ENCODE data around the gene OGDH. TPM values are rescaled to one million over a fixed set of nuclear protein-coding genes. Genes with fewer than 3 reads are reported as not detected.
"Not testable (repeated sequence)": the region's sequence is repeated elsewhere in the genome, so short reads cannot be mapped to it uniquely, and the experiment has no call there.

OGDH gene
- total and polyA plus RNA-seq, 4 donors, result 39.0 to 142 (median 59.9) TPM

GRCh38 chr7:44697136-44698045 is 91.0 kb downstream of the OGDH start:
- WGBS, 2 donors, result 97 to 98% methylated on average over 20 of the region's 20 CpGs
- no peak for DNase-seq
- peaks cover 31 to 69% (median 42%) of the 10 kb centered on the region in 4 donors for H3K36me3 ChIP-seq (ENCODE audit: control insufficient read depth in 4 of 4, insufficient read depth in 4 of 4, low read length in 4 of 4)
- H3K4me1 ChIP-seq (ENCODE audit: control insufficient read depth in 5 of 5, insufficient read depth in 5 of 5, low read length in 5 of 5), result no peaks in the 10 kb centered on the region
- ATAC-seq (ENCODE audit: insufficient read depth, low FRiP score), result no peak
- TF ChIP-seq, protein P1, sequence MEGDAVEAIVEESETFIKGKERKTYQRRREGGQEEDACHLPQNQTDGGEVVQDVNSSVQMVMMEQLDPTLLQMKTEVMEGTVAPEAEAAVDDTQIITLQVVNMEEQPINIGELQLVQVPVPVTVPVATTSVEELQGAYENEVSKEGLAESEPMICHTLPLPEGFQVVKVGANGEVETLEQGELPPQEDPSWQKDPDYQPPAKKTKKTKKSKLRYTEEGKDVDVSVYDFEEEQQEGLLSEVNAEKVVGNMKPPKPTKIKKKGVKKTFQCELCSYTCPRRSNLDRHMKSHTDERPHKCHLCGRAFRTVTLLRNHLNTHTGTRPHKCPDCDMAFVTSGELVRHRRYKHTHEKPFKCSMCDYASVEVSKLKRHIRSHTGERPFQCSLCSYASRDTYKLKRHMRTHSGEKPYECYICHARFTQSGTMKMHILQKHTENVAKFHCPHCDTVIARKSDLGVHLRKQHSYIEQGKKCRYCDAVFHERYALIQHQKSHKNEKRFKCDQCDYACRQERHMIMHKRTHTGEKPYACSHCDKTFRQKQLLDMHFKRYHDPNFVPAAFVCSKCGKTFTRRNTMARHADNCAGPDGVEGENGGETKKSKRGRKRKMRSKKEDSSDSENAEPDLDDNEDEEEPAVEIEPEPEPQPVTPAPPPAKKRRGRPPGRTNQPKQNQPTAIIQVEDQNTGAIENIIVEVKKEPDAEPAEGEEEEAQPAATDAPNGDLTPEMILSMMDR (IDR thresholded peaks at IDR 0.05; ENCODE audit: control extremely low read depth, extremely low read depth), result no peak
- H3K27me3 ChIP-seq (ENCODE audit: control insufficient read depth in 3 of 3, insufficient read depth in 3 of 3, low read length in 2 of 3), result no peaks in the 10 kb centered on the region
- no peak overlapping the region for H3K9ac ChIP-seq (ENCODE audit: insufficient read depth in 1 of 2, low read length in 2 of 2)
- H3K4me3 ChIP-seq, result no peak overlapping the region
- H3K9me3 ChIP-seq (ENCODE audit: control insufficient read depth in 4 of 4, insufficient read depth in 3 of 4, low read length in 3 of 4), result no peaks in the 10 kb centered on the region
- no peak overlapping the region for H3K27ac ChIP-seq (ENCODE audit: low read depth in 1 of 2, low read length in 1 of 2)

GRCh38 chr7:44698046-44698580 is 91.7 kb downstream of the OGDH start:
- WGBS, 2 donors, result 97 to 98% methylated on average over 13 of the region's 13 CpGs
- no peaks in the 10 kb centered on the region for H3K9me3 ChIP-seq (ENCODE audit: control insufficient read depth in 4 of 4, insufficient read depth in 3 of 4, low read length in 3 of 4)
- H3K4me1 ChIP-seq (ENCODE audit: control insufficient read depth in 5 of 5, insufficient read depth in 5 of 5, low read length in 5 of 5), result no peaks in the 10 kb centered on the region
- H3K27me3 ChIP-seq (ENCODE audit: control insufficient read depth in 3 of 3, insufficient read depth in 3 of 3, low read length in 2 of 3), result no peaks in the 10 kb centered on the region
- DNase-seq (no peak), ATAC-seq (ENCODE audit: insufficient read depth, low FRiP score) (no peak)
- TF ChIP-seq, protein P1 (IDR thresholded peaks at IDR 0.05; ENCODE audit: control extremely low read depth, extremely low read depth), result no peak
- H3K4me3 ChIP-seq, result no peak overlapping the region
- H3K27ac ChIP-seq (ENCODE audit: low read depth in 1 of 2, low read length in 1 of 2), result no peak overlapping the region
- H3K9ac ChIP-seq (ENCODE audit: insufficient read depth in 1 of 2, low read length in 2 of 2), result no peak overlapping the region
- peaks cover 33 to 69% (median 43%) of the 10 kb centered on the region in 4 donors for H3K36me3 ChIP-seq (ENCODE audit: control insufficient read depth in 4 of 4, insufficient read depth in 4 of 4, low read length in 4 of 4)

GRCh38 chr7:44699598-44699997 is 93.2 kb downstream of the OGDH start:
- not testable (repeated sequence) for H3K27ac ChIP-seq (ENCODE audit: low read depth in 1 of 2, low read length in 1 of 2); H3K27me3 ChIP-seq (ENCODE audit: control insufficient read depth in 3 of 3, insufficient read depth in 3 of 3, low read length in 2 of 3); H3K4me1 ChIP-seq (ENCODE audit: control insufficient read depth in 5 of 5, insufficient read depth in 5 of 5, low read length in 5 of 5); DNase-seq; H3K9me3 ChIP-seq (ENCODE audit: control insufficient read depth in 4 of 4, insufficient read depth in 3 of 4, low read length in 3 of 4); H3K9ac ChIP-seq (ENCODE audit: insufficient read depth in 1 of 2, low read length in 2 of 2); H3K4me3 ChIP-seq; ATAC-seq (ENCODE audit: insufficient read depth, low FRiP score)
- peaks cover 32 to 59% (median 42%) of the 10 kb centered on the region in 4 donors for H3K36me3 ChIP-seq (ENCODE audit: control insufficient read depth in 4 of 4, insufficient read depth in 4 of 4, low read length in 4 of 4)
- WGBS, 2 donors, result 91 to 96% methylated on average over 2 of the region's 2 CpGs

GRCh38 chr7:44700322-44700721 is 93.9 kb downstream of the OGDH start:
- DNase-seq (no peak), ATAC-seq (ENCODE audit: insufficient read depth, low FRiP score) (no peak)
- 95 to 96% methylated on average over 8 of the region's 8 CpGs for WGBS, 2 donors
- Histone ChIP-seq H3K27ac (ENCODE audit: low read depth in 1 of 2, low read length in 1 of 2) (no peak overlapping the region), H3K9ac (ENCODE audit: insufficient read depth in 1 of 2, low read length in 2 of 2) (no peak overlapping the region), H3K4me3 (no peak overlapping the region), H3K9me3 (ENCODE audit: control insufficient read depth in 4 of 4, insufficient read depth in 3 of 4, low read length in 3 of 4) (no peaks in the 10 kb centered on the region), H3K36me3 (ENCODE audit: control insufficient read depth in 4 of 4, insufficient read depth in 4 of 4, low read length in 4 of 4) (peaks cover 28 to 54% (median 42%) of the 10 kb centered on the region in 4 donors), H3K27me3 (ENCODE audit: control insufficient read depth in 3 of 3, insufficient read depth in 3 of 3, low read length in 2 of 3) (no peaks in the 10 kb centered on the region), H3K4me1 (ENCODE audit: control insufficient read depth in 5 of 5, insufficient read depth in 5 of 5, low read length in 5 of 5) (no peaks in the 10 kb centered on the region)
- TF ChIP-seq, protein P1 (IDR thresholded peaks at IDR 0.05; ENCODE audit: control extremely low read depth, extremely low read depth), result no peak

DNA sequence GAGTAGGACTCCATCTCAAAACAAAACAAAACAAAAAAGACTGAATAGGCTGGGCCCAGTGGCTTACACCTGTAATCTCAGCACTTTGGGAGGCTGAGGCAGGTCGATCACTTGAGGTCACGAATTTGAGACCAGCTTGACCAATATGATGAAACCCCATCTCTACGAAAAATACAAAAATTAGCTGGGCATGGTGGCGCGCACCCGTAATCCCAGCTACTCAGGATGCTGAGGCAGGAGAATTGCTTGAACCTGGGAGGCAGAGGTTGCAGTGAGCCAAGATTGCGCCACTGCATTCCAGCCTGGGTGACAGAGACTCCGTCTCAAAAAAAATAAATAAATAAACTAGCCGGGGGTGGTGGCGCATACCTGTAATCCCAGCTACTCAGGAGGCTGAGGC is 97.0 kb downstream of the OGDH start:
- not testable (repeated sequence) for ATAC-seq (ENCODE audit: insufficient read depth, low FRiP score); DNase-seq; H3K27ac ChIP-seq (ENCODE audit: low read depth in 1 of 2, low read length in 1 of 2); H3K4me1 ChIP-seq (ENCODE audit: control insufficient read depth in 5 of 5, insufficient read depth in 5 of 5, low read length in 5 of 5); H3K9ac ChIP-seq (ENCODE audit: insufficient read depth in 1 of 2, low read length in 2 of 2); H3K4me3 ChIP-seq; H3K27me3 ChIP-seq (ENCODE audit: control insufficient read depth in 3 of 3, insufficient read depth in 3 of 3, low read length in 2 of 3); H3K9me3 ChIP-seq (ENCODE audit: control insufficient read depth in 4 of 4, insufficient read depth in 3 of 4, low read length in 3 of 4)
- peaks cover 23 to 41% (median 33%) of the 10 kb centered on the region in 4 donors for H3K36me3 ChIP-seq (ENCODE audit: control insufficient read depth in 4 of 4, insufficient read depth in 4 of 4, low read length in 4 of 4)
- WGBS, 2 donors, result 95 to 97% methylated on average over 10 of the region's 10 CpGs
